MM.1S (cell line): ENCODE measurements around the gene LMOD3.

Experiments used
- DNase-seq: peaks from one replicate; pipeline ENCODE4 v3.0.0-alpha.2; 2015
- H2AFZ ChIP-seq: fragments of 300-600 bp; sonication (generic); 2 replicates; pipeline ENCODE4 v1.6.0; 2016; ENCODE audit warnings: antibody characterized with exemption, low read length
- H3F3A ChIP-seq: fragments of 300-600 bp; sonication (generic); 2 replicates; pipeline ENCODE4 v1.6.1; 2016; ENCODE audit warnings: mild to moderate bottlenecking, antibody characterized with exemption, low read length, moderate library complexity, mixed read lengths; ENCODE audit not compliant: insufficient read depth
- H3K27ac ChIP-seq: fragments of 300-600 bp; sonication (generic); 2 replicates; pipeline ENCODE4 v1.5.1; 2016; ENCODE audit warnings: mild to moderate bottlenecking, low read length
- H3K27me3 ChIP-seq: fragments of 300-600 bp; sonication (generic); replicated peaks from 2 replicates; pipeline ENCODE4 v1.6.0; 2016; ENCODE audit warnings: low read length; ENCODE audit not compliant: insufficient read depth
- H3K36me3 ChIP-seq: fragments of 300-600 bp; sonication (generic); replicated peaks from 2 replicates; pipeline ENCODE4 v1.6.1; 2016; ENCODE audit warnings: mild to moderate bottlenecking, low read length, mixed read lengths; ENCODE audit not compliant: insufficient read depth
- H3K4me1 ChIP-seq: fragments of 300-600 bp; sonication (generic); 2 replicates; pipeline ENCODE4 v1.6.1; 2016; ENCODE audit warnings: low read length, mixed read lengths
- H3K4me2 ChIP-seq: fragments of 300-600 bp; sonication (generic); 2 replicates; pipeline ENCODE4 v1.6.0; 2016; ENCODE audit warnings: low read depth, low read length
- H3K4me3 ChIP-seq: fragments of 300-600 bp; sonication (generic); 2 replicates; pipeline ENCODE4 v1.5.1; 2016; ENCODE audit warnings: low read length, mixed read lengths
- H3K79me2 ChIP-seq: fragments of 300-600 bp; sonication (generic); 2 replicates; pipeline ENCODE4 v1.6.1; 2016; ENCODE audit warnings: mixed run types, low read length, mixed read lengths
- H3K9ac ChIP-seq: fragments of 300-600 bp; sonication (generic); 2 replicates; pipeline ENCODE4 v1.6.1; 2016; ENCODE audit warnings: low read length, mixed read lengths
- H3K9me2 ChIP-seq: fragments of 300-600 bp; sonication (generic); replicated peaks from 2 replicates; pipeline ENCODE4 v1.6.1; 2016; ENCODE audit warnings: mild to moderate bottlenecking, low read length, mixed read lengths; ENCODE audit not compliant: insufficient read depth
- H3K9me3 ChIP-seq: fragments of 300-600 bp; sonication (generic); replicated peaks from 2 replicates; pipeline ENCODE4 v1.6.1; 2016; ENCODE audit warnings: mild to moderate bottlenecking, low read length, mixed read lengths; ENCODE audit not compliant: insufficient read depth
- H4K20me1 ChIP-seq: fragments of 300-600 bp; sonication (generic); 2 replicates; pipeline ENCODE4 v1.6.1; 2016; ENCODE audit warnings: mild to moderate bottlenecking, low read length, moderate library complexity, mixed read lengths; ENCODE audit not compliant: insufficient read depth
- CTCF ChIP-seq: fragments of 300-600 bp; sonication (generic); IDR thresholded peaks from 2 replicates; pipeline ENCODE4 v1.5.1; 2016; ENCODE audit warnings: antibody characterized with exemption, low read length, mixed read lengths
- EZH2 ChIP-seq: fragments of 300-600 bp; sonication (generic); optimal IDR thresholded peaks from 2 replicates; pipeline ENCODE3; 2017; ENCODE audit warnings: low read depth, mild to moderate bottlenecking, antibody characterized with exemption, low read length, mixed read lengths
- EZH2phosphoT487 ChIP-seq: fragments of 300-600 bp; sonication (generic); IDR thresholded peaks from 2 replicates; pipeline ENCODE4 v1.6.1; 2018; ENCODE audit warnings: antibody characterized with exemption, low read length

The LMOD3 gene

DNA sequence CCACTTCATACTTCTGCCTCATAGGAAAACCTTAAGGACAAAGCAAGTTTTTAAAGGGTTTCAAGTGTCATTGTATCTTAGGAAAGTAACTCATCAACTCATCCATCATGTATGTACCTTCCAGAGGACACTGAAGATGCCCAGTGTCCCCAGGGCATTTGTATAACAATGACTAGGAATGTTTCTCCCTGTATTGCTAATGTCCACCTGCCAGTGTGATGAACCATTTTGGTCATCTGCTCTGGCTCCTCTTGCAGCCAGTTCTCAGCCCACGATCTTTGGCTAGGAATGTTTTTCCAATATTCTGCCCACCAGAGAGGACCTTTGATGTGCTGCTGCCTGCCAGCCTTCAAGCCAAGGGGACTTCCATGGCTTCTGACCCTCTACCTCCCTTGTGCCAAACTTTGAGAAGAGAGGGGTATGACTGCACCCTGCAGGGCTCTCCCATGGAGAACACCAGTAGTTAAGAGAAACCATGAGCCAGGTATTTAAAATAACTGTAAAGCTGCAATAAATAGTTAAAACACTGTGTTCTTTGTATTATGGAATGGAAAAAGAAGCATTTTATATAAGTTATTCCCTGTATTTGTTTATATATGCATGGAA is 11.4 kb downstream of the LMOD3 start:
- no peak overlapping the region for H3K4me2 ChIP-seq
- no peaks in the 10 kb centered on the region for H4K20me1 ChIP-seq
- H3K4me1 ChIP-seq = peaks cover 18% of the 10 kb centered on the region
- H2AFZ ChIP-seq = no peak overlapping the region
- TF ChIP-seq EZH2phosphoT487 (no peak), EZH2 (no peak), CTCF (no peak)
- H3F3A ChIP-seq = 0 out of 2 replicates have a peak, but pooled peaks cover 4% of the 10 kb centered on the region
- no peaks in the 10 kb centered on the region for H3K9me2 ChIP-seq
- DNase-seq = no peak
- no peaks in the 10 kb centered on the region for H3K27me3 ChIP-seq
- H3K9me3 ChIP-seq = no peaks in the 10 kb centered on the region
- no peak overlapping the region for H3K27ac ChIP-seq
- H3K4me3 ChIP-seq = no peak overlapping the region
- no peaks in the 10 kb centered on the region for H3K36me3 ChIP-seq
- H3K9ac ChIP-seq = no peak overlapping the region
- H3K79me2 ChIP-seq = peaks cover 4% of the 10 kb centered on the region

DNA sequence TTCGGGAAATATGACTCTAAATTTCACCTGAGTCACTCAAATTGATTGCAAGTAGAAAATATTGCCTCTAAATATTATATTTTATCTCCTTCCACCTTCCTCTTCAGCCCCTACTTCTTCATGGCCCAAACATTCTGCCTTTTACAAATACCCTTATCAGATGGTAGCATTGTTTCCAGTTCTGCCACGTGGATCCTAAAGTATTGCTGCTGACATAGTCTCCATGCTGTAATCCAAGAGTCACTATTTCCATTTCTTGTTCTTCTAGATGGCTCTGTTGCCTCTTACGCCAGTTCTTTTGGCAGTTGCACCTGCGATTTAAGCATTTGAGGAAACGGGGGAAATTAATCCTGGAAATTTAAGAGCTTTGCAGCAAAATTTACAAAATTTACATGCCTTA is 13.6 kb downstream of the LMOD3 start:
- H3K4me1 ChIP-seq = peaks cover 21% of the 10 kb centered on the region
- no peaks in the 10 kb centered on the region for H3K36me3 ChIP-seq
- no peak overlapping the region for H3K27ac ChIP-seq
- H2AFZ ChIP-seq = no peak overlapping the region
- no peak for DNase-seq
- no peak overlapping the region for H3K4me2 ChIP-seq
- H3K4me3 ChIP-seq = no peak overlapping the region
- H3K9me2 ChIP-seq = no peaks in the 10 kb centered on the region
- no peaks in the 10 kb centered on the region for H3K9me3 ChIP-seq
- no peak for TF ChIP-seq CTCF
- no peak for TF ChIP-seq EZH2phosphoT487
- TF ChIP-seq EZH2 = no peak
- H4K20me1 ChIP-seq = no peaks in the 10 kb centered on the region
- peaks cover 17% of the 10 kb centered on the region for H3K79me2 ChIP-seq
- H3F3A ChIP-seq = peaks cover 19% of the 10 kb centered on the region
- no peaks in the 10 kb centered on the region for H3K27me3 ChIP-seq
- no peak overlapping the region for H3K9ac ChIP-seq

GRCh38 chr3:69107841-69108240 is 14.6 kb downstream of the LMOD3 start:
- Histone ChIP-seq H4K20me1 (no peaks in the 10 kb centered on the region), H3K9me3 (no peaks in the 10 kb centered on the region), H3K36me3 (0 out of 2 replicates have a peak, but pooled peaks cover 6% of the 10 kb centered on the region), H3K27me3 (no peaks in the 10 kb centered on the region), H3K4me3 (no peak overlapping the region), H3K4me1 (peaks cover 31% of the 10 kb centered on the region), H2AFZ (no peak overlapping the region), H3K9me2 (no peaks in the 10 kb centered on the region), H3K4me2 (no peak overlapping the region), H3K79me2 (peaks cover 27% of the 10 kb centered on the region), H3F3A (peaks cover 29% of the 10 kb centered on the region), H3K27ac (no peak overlapping the region), H3K9ac (no peak overlapping the region)
- no peak for DNase-seq
- TF ChIP-seq CTCF (no peak), EZH2 (no peak), EZH2phosphoT487 (no peak)
